ENCODE data around the gene SYT2.

DNA sequence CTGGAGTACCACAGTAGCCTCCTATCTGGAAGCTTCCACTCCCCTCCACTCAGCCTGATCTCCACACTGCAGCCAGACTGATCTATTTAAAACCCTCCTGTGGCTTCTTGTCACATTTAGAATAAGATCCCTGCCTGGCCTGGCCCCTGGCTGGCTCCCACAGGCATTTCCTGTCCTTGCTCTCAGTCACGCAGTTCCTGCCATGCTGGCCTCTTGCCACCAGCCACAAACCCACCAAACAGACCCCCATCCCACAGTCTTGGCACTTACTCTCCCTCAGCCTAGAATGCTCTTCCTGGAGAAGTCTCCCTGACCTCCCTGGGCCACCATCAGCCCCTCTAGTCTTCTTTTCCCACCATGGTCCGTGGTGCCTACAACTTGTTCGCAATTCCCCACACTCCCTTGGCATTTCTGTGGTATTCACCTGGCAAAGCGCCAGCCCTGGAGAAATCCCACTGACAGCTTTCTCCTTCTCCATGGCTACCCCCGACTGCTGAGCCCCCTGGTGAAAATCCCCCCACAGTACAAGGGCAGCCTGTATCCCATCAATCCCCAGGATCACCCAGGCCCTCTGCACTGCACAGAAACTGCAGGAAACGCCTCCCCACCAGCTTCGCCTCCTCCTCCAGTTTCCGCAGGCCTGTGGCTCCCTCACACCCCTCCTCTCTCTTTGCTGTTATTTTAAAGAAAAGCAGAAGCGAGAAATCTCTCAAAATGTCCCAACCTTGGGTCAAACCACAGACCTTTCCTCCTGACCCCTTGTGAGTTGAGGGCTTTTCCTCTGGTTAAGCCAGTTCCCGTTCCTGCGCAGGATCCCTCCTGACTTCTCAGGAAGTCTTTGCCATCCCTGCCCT lies 94.5 kb downstream of the SYT2 start:
- TF ChIP-seq, protein P1, sequence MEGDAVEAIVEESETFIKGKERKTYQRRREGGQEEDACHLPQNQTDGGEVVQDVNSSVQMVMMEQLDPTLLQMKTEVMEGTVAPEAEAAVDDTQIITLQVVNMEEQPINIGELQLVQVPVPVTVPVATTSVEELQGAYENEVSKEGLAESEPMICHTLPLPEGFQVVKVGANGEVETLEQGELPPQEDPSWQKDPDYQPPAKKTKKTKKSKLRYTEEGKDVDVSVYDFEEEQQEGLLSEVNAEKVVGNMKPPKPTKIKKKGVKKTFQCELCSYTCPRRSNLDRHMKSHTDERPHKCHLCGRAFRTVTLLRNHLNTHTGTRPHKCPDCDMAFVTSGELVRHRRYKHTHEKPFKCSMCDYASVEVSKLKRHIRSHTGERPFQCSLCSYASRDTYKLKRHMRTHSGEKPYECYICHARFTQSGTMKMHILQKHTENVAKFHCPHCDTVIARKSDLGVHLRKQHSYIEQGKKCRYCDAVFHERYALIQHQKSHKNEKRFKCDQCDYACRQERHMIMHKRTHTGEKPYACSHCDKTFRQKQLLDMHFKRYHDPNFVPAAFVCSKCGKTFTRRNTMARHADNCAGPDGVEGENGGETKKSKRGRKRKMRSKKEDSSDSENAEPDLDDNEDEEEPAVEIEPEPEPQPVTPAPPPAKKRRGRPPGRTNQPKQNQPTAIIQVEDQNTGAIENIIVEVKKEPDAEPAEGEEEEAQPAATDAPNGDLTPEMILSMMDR (conservative IDR thresholded peaks at IDR 0.05 in 1 of 2, IDR thresholded peaks at IDR 0.05 in 1 of 2; ENCODE audit: low read depth in 1 of 2, low read length in 2 of 2) = no peak
- no peak for TF ChIP-seq EZH2 (IDR thresholded peaks at IDR 0.05; ENCODE audit: low read length, missing control alignments)
